CD1c-positive myeloid dendritic cell (primary cell): ENCODE data around the gene MTM1.

Experiments used
- DNase-seq: peaks from one replicate; pipeline ENCODE4 v3.0.0-alpha.2; 2016; ENCODE audit errors: extremely low spot score

MTM1 gene

DNA sequence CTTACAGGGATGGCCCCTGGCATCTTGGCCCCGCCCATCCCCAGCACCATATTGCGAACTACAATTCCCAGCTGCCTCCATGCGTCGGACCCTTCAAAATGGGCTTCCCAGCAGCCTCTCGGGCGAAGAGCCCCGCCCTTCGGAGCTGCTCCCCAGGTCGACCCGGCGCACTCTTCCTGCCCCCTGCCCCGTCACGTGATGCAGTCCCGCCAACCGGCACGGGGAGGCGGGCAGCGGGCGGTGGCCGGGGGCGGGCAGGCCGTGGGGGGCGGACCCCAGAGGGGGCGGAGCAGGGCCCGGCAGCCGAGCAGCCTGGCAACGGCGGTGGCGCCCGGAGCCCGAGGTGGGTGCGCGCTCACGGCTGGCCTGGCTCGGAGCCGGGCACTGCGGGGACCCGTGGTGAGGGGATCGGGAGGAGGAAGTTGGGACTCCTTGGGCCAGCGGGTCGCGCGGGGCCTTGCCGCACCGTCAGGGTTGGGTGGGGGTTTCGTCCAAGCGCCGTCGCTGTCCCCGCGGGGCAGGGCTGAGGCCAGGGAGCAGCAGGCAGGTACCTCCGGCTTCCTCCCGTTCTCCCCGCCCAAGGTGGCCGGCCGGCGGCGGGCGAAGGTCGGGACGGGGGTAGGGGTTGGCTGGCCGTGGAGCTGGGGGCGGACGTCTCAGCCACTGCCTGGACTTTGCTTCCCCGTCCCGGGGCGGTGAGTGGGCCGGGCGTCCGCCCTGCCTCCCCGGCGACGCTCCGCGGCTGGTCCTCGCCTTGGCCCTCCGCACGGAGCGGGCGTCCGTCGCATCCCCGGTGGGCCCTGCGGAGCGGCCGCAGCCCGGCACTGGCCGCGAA, at the start of gene MTM1:
Gene MTM1 (plus strand): TSS at position 302 of the 835 bp plus-strand sequence. CDS start 23,994 bp downstream, outside the sequence.
- DNase-seq = peak; percentile 93

GRCh38 chrX:150522494-150522893, 45.9 kb upstream of the MTM1 start:
- DNase-seq = no peak

- no peak for DNase-seq
Observed at GRCh38 chrX:150525061-150525919, 43.1 kb upstream of the MTM1 start.

DNA sequence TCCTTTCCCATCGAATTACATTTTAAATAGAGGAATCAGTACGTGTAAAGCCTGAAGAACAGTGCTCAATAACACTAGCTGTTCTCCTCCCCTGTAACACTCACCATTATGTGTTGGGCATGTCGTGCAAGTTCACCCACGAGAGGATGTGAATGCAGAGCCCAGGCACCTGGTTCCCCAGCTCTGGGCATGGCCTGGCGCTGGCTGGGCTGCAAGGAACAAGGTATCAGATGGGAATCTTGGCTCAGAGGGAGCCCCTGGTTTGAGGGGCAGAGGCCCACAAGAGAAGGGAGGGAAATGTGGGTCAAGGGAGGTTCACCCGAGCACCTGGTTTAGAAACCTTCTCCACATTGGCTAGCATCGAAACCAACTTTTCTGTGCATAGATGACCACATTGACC, 41.7 kb upstream of the MTM1 start:
- DNase-seq = no peak

- peak; percentile 58 for DNase-seq
Observed at GRCh38 chrX:150527108-150527507, 41.3 kb upstream of the MTM1 start.

- no peak for DNase-seq
Observed at GRCh38 chrX:150529587-150529986, 38.8 kb upstream of the MTM1 start.

DNA sequence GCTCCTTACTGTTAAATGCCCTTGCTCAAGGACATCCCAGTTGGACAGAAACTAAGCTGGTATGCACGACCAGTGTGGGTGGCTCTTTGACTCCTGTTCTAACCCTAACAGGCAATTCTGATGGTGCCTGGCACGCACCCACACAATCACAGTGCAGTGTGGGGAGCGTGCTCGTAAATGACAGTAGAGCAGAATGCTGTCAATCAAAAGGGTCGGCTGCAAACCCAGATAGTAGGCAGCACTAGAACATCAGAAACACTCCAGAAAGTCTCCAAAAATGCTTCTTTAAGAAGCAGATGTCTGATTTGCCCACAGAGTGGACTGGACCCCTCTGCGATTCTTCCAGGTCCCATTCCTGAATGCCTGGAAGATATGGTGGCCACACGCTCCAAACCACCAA, 37.6 kb upstream of the MTM1 start:
- DNase-seq = no peak

DNA sequence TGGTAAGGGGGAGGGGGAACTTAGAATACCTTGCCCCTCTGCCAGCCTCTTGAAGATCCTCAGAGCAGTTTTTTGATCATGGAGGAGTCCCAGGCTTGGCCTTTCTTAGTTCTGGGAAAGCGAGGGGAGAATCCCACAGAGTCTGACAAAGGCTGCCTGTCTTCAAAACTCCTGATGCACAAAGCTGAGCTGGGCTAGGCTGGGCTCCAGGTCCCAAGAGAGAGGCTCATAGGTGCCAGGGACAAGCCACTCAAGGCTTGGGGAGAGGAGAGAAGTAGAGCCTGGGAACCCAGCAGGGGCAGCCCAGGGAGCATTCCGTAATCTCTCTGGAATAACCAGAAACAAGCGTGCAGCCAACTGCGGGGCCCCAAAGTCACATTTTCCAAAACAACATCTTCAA, 37.0 kb upstream of the MTM1 start:
- DNase-seq = no peak

DNA sequence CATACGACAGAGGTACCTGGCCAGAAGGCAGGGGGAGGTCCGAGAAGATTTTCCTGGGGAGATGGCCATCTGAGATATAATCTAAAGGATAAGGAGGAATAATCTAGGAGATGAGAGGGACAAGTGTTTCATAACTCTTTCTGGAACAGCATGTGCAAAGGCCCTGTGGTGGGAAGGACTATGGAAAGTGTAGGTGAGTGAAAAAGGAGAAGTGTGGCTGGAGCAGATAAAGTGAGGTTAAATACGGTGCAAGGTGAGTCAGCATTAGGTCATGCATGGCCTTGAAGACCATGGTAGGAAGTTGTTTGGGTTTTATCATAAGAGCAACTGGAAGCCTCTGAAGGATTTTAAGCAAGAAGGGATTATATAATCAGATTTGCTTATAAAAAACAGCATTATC, 34.6 kb upstream of the MTM1 start:
- DNase-seq = no peak

GRCh38 chrX:150536455-150537116, 31.8 kb upstream of the MTM1 start:
- DNase-seq = peak; percentile 1

- no peak for DNase-seq
Observed at GRCh38 chrX:150537851-150538250, 30.6 kb upstream of the MTM1 start.

DNA sequence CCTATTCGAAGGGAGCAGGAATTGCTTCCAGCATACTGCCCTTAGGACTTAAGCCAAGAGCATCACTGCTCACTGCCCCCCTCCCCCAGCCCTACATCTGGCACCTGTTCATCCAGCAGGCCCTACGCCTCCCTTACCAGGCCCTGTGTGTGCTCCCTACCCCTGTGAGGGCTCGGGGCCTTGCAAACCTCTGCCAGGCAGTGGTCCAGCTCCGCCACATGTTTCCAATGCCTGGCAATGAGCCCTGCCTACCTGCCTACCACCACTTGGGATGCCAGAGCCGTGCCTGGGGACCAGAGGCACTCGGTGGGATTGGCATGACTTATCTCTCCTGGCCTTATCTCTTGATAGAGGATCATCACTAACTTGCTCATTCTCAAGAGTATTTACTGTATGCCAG, 27.5 kb upstream of the MTM1 start:
- no peak for DNase-seq

DNA sequence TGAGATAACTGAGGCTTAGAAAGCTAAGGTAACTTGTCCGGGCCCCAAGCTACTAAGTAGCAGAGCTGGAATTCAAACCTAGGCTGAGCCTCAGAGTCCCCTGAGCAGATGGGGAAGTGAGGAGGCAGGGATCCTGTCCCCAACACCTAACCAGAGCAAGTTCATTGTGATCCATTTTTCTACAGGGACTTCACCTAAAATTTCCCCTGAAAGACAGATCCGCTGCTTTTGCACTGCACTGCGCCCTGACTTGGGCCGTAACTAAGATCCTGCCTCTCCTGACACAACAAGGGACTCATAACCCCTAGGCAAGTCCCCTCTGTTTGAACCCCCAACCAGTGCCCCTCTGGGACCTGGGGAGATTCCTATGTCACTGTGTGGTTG, 25.6 kb upstream of the MTM1 start:
- DNase-seq = no peak

DNA sequence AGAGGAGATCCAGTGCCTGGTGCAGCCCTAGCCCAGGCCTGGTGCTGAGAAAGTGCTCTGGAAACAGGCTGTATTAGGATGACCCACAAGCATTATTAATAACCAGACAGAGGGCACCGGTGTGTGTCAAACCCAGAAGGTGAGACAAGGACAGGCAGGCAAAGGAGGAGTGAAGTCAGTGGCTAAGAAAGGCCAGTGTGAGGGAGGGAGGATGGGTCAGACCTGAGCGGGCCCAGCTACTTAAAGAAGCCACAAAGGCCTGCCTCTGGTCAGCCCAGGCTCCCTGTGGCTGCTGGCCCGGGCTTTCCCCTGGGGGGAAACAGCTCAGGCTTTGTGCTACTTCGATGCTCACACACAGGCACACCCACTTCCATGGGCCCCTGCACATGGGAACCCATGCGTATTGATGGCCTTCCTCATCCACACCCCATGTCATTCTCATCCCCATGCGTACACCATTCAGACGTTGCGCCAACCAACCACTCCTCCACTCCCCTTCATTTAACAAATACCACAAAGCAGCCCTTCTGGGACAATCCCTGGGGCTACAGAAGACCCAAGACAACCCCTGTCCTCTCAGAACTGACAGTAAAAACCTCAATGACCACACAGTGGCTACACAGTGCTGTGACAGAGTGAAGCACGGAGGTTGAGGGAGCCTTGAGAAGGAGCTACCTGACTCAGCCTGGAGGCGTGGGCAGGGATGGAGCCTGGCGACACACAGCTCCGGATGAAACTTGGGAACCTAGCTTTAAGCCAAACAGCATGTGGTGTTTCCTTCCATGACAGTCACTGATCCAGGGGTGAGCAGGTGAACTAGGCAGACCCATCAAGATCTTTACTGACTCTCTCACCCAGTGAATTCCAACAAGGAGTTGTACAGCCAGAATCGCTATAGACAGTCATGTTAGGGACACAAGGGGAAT, 24.9 kb upstream of the MTM1 start:
- no peak for DNase-seq

DNA sequence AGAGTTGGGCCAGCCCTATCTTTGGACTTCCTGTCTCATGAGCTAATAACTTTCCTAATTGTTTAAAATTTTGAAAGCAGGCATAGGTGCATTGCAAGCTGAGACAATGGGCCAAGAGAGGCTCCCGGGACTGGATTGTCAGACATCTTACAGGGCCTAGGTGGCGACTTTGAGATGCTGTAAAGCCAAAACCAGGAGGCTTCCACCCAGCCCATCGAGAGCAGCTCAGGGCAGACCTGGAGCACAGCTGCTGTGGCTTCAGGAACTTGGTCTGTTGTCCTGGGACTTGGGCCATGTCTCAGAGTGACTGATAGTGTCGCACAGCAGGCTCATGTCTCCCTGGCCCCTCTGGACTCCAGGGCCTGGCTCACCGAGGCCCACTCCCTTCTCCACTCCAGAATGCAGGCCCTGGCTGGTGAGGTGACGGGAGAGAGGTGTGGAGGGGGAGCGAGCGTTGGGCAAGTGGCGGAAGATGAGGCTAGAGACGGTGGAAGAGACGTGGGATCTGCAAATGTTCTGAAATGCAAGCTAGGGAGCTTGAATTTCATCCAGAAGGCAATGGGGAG, 24.1 kb upstream of the MTM1 start:
- DNase-seq = no peak

DNA sequence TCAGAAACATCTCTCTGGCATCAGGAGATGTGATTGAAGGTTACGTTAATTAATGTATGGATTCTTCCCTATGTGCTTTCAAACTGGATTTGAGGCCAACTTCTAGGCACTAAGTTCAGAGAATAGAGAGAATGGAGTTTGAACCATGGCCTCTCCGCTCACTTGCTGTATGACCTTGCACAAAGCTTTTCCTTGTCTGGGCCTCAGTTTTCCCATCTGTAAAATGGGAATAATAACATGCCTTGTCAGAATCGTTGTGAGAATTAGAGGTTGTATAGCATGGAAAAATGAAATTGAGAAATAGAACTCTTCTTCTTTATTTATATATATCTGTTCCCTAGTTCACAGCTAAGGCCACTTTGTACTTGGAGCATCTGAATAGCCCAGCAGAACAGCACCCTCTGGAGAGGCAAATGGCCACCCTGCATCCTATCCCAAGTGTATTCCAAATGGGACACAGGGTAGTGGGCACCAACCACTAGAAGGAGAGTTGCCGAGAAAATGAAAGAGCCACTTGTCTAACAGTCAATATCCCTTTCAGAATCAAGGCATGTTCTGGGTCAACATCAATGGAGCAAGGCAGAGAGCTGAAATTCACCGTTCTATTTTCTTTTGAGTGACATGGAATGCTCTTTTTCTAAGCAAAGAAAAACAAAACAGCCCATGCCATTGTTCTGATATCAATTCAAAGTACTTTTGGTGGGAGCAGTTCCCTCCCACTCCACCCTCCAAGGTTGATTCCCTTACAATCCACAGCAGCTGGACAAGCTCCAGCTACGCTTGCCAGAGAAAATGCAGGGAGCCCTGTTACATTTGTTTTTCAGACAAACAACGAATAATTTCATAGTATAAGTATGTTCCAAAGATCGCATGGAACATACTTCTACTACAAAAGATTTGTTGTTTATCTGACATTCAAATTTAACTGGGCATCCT, 23.3 kb upstream of the MTM1 start:
- DNase-seq = no peak

GRCh38 chrX:150546711-150547153, 21.7 kb upstream of the MTM1 start:
- no peak for DNase-seq

- DNase-seq = peak; percentile 47
Observed at GRCh38 chrX:150547375-150548115, 20.9 kb upstream of the MTM1 start.

DNA sequence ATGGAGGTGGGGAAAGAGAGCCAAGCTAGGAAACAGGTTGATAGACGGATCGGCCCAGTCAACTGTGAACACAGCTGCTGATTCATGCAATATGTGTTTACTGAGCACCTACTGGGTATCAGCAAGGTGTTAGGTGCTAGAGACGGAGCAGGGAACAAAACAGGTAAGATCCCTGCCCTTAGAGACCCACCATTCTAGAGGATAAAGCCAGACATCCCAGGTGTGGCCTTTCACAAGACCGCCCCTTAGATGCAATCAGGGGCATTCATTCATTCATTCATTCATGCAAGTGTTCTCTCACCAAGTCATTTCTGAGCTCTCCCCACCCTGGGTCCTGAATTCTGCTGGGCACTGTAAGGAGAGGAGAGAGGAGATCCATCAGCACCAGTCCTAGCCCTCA, 20.2 kb upstream of the MTM1 start:
- no peak for DNase-seq
